Stimulated activated memory B cell treated with anti-CD40 and anti-IgM and Interleukin-4, amounts not matched to agents 10 μg/mL and 1 μg/mL and 100 μg/mL, for 72 hours (primary cell): Measurements from ENCODE around the gene TEKT2.

Source experiments
- ATAC-seq: fragments of 150-1000 bp; cut with Tn5 transposase; 2 replicates; pipeline ENCODE4 v1.10.0; 2021
- H3K27ac Mint-ChIP-seq: one replicate; pipeline ENCODE4 v1.8.0; 2022; ENCODE audit warnings: mild to moderate bottlenecking, mixed read lengths
- H3K27me3 Mint-ChIP-seq: one replicate; pipeline ENCODE4 v1.8.0; 2022; ENCODE audit warnings: mixed read lengths
- H3K36me3 Mint-ChIP-seq: one replicate; pipeline ENCODE4 v1.8.0; 2022; ENCODE audit warnings: mixed read lengths
- H3K4me1 Mint-ChIP-seq: one replicate; pipeline ENCODE4 v1.8.0; 2022; ENCODE audit warnings: mixed read lengths
- H3K4me3 Mint-ChIP-seq: one replicate; pipeline ENCODE4 v1.8.0; 2022; ENCODE audit warnings: mild to moderate bottlenecking, moderate library complexity, mixed read lengths
- H3K9me3 Mint-ChIP-seq: one replicate; pipeline ENCODE4 v1.8.0; 2022; ENCODE audit warnings: mixed read lengths

TEKT2 gene

DNA sequence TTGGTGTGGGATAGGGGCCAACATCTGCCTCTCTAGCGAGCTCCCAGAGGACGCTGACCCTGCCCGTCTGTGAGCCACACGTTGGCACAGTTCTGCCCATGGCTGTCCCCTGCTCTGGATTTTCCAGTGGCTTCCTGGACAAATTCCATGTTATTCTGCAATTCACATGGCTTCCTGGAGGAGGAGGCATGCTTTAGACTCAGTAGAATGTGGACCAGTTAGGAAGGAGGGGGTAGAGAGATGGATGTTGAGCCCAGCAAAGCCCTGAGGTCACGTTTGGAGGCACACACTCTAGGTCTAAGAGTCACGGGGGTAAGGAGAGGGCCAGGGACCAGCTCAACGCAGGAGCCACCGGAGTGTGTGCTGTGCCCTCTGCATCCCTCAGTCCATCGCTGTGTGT, 28.9 kb downstream of the TEKT2 start:
- Mint-ChIP-seq H3K27me3 (no peaks in the 10 kb centered on the region), H3K36me3 (no peaks in the 10 kb centered on the region), H3K4me3 (no peak overlapping the region), H3K9me3 (no peaks in the 10 kb centered on the region), H3K4me1 (no peaks in the 10 kb centered on the region), H3K27ac (no peak overlapping the region)
- no peak for ATAC-seq

DNA sequence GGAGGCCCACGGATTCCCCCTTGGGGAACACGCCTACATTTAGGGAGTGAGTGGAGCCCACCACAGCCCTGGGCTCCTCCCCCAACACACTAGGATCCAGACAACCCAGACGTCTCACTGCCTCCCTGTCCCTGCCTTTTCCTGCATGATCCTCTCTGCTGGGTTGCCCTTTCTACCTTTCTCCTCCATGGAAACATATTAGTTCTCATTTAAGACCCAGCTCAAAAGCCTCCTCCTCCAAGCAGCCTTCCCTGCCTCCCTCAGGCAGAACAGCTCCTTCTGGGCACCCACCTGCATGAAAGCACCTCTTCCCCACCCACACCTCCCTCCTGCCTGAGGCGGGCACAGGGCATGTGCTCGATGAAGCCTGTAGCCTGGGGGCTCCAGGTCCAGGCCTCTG, 30.5 kb downstream of the TEKT2 start:
- Mint-ChIP-seq H3K27ac (no peak overlapping the region), H3K9me3 (no peaks in the 10 kb centered on the region), H3K36me3 (no peaks in the 10 kb centered on the region), H3K4me1 (no peaks in the 10 kb centered on the region), H3K27me3 (no peaks in the 10 kb centered on the region), H3K4me3 (no peak overlapping the region)
- no peak for ATAC-seq

DNA sequence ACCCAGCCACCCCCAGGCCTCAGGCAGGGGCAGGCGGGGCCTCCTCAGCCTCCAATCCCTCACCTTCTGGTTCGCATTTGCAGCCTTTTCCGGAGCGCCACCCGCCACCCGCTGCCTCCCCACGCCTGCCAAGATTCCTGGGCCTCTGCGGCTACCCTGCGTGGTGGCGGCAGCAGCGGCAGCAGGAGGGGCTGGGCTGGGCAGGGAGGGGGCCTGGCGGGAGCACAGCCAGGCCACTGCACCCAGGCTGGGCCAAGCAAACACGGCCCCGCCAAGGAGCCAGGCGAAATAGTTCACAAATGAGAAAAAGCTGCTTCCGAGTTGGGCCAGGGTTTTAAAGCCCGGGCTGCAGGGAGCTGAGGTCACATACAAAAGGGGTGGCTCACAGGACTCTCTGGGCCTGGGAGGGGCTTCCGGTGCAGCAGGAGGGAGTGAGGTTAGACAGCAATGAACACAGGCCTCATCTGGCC, 31.3 kb downstream of the TEKT2 start:
- H3K36me3 Mint-ChIP-seq: no peaks in the 10 kb centered on the region
- no peak overlapping the region for H3K27ac Mint-ChIP-seq
- ATAC-seq: no peak
- H3K27me3 Mint-ChIP-seq: no peaks in the 10 kb centered on the region
- H3K9me3 Mint-ChIP-seq: no peaks in the 10 kb centered on the region
- no peaks in the 10 kb centered on the region for H3K4me1 Mint-ChIP-seq
- no peak overlapping the region for H3K4me3 Mint-ChIP-seq

- H3K9me3 Mint-ChIP-seq: no peaks in the 10 kb centered on the region
- no peak overlapping the region for H3K4me3 Mint-ChIP-seq
- no peak for ATAC-seq
- no peaks in the 10 kb centered on the region for H3K4me1 Mint-ChIP-seq
- no peak overlapping the region for H3K27ac Mint-ChIP-seq
- no peaks in the 10 kb centered on the region for H3K27me3 Mint-ChIP-seq
- H3K36me3 Mint-ChIP-seq: no peaks in the 10 kb centered on the region
Measured at GRCh38 chr1:36115931-36116330, 32.0 kb downstream of the TEKT2 start.

DNA sequence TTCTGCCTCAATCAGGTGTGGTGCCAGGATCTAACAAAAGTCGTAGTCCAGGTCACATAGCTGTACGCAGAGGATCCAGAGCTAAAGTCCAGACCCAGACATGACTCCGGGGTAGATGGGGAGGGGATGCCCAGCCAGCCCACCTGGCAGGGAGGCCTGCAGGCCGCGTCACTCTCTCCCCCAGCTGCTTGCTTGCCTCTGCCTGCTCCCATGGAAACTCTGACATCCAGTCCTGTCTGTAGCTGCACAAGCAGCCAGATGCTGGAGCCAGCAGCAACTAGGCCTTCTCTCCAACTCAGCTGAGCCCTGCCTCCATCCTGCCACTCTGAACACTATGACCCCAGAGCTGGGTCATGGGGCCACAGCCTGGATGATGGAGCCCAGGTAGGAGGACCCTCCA, 33.0 kb downstream of the TEKT2 start:
- H3K4me3 Mint-ChIP-seq: no peak overlapping the region

DNA sequence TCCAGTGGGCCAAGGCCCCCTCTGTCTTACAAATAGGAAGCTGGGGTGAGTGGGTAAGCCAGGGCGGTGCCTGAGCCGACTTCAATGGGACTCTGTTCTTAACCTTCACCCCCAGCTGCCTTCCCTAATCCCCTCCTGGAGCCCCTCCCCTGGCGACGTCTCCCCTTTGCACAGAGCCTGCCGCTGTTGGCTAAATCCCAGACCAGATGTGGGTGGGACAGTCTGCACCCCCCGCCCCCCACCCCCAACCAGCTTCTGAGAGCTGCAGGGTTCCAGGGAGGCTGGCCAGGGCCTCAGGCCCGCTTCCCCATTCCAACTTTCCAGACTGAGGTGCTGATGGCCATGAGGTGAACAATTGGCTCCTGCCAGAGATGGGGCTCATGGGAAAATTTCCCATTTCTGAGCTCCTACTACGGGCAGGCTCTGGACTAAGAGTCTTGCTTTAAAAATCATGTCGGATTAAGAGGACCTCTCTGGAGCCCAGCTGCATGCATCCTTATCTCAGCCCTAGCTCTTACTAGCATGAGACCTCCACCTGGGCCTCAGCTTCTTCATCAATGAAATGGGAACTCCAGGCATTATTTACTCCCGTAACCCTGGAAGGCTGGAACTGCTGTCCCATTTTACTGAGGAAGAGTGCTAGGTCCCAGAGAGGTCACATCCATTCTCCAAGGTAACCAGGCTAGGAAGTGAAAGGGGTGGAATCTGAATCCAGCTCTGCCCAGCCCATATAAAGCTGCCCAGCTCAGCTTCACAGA, 34.7 kb downstream of the TEKT2 start:
- Mint-ChIP-seq H3K9me3 (no peaks in the 10 kb centered on the region), H3K36me3 (no peaks in the 10 kb centered on the region), H3K27ac (no peak overlapping the region), H3K4me1 (peaks cover 15% of the 10 kb centered on the region), H3K27me3 (no peaks in the 10 kb centered on the region), H3K4me3 (no peak overlapping the region)
- no peak for ATAC-seq

More for the DNA sequence above, 33.0 kb downstream of the TEKT2 start:
- H3K27ac Mint-ChIP-seq: no peak overlapping the region
- no peaks in the 10 kb centered on the region for H3K36me3 Mint-ChIP-seq
- H3K9me3 Mint-ChIP-seq: no peaks in the 10 kb centered on the region
- H3K4me1 Mint-ChIP-seq: no peaks in the 10 kb centered on the region
- ATAC-seq: no peak
- no peaks in the 10 kb centered on the region for H3K27me3 Mint-ChIP-seq

- H3K4me3 Mint-ChIP-seq: no peak overlapping the region
- no peaks in the 10 kb centered on the region for H3K36me3 Mint-ChIP-seq
- H3K27me3 Mint-ChIP-seq: peaks cover 6% of the 10 kb centered on the region
- ATAC-seq: no peak
- H3K27ac Mint-ChIP-seq: no peak overlapping the region
- H3K9me3 Mint-ChIP-seq: no peaks in the 10 kb centered on the region
- H3K4me1 Mint-ChIP-seq: peaks cover 23% of the 10 kb centered on the region
Measured at GRCh38 chr1:36119456-36119855, 35.6 kb downstream of the TEKT2 start.

DNA sequence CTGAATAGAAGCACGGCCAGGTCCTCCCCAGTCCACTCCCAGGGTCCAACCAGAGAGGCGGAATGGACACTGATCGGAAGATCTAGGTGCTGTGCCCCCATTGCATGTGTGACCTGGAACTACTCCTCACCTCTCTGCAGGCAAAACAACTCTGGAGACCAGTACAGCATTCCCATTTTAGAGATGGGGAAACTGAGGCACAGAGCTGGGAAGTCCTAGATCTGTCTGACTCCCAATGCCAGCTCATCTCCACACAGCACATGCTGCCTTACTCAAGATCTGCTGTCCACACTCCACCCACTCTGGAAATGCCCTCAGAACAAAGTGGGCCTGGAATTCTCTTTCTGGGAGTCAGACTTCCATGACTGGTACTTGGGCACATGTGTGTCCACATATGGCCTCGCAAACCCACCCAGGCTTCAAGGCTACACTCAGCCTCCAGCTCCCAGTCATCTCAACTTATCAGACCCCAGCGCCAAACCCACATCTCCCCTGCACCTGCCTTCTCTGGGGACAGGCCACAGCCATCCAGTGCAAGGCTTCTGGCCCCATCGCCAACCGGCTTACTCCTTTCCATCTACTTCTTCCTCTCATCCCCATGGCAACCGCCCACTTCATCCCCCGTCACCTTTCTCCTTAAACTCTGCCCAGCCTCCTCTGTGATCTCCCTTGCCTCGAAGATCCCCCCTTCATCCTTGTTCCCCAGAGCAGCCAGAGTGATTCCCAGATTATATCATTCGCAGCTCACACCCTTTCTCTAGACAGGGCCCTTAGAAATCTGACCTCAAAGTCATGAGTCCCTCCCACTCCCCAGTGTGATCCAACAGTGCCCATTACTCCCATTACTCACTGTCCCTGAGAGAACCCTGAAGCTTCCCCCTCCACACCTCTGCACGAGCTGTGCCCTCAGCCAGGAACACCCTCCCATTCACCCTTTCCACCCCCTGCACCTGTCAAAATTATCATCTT, 38.5 kb downstream of the TEKT2 start:
- Mint-ChIP-seq H3K4me3 (peak overlapping the region; percentile 32), H3K4me1 (peaks cover 38% of the 10 kb centered on the region), H3K27ac (peak overlapping the region; percentile 71), H3K9me3 (no peaks in the 10 kb centered on the region), H3K36me3 (no peaks in the 10 kb centered on the region), H3K27me3 (peaks cover 26% of the 10 kb centered on the region)
- ATAC-seq: no peak

GRCh38 chr1:36123356-36123755, 39.5 kb downstream of the TEKT2 start:
- Mint-ChIP-seq H3K4me3 (peak overlapping the region; percentile 32), H3K36me3 (no peaks in the 10 kb centered on the region), H3K27ac (peak overlapping the region; percentile 71), H3K4me1 (peaks cover 38% of the 10 kb centered on the region), H3K27me3 (peaks cover 26% of the 10 kb centered on the region), H3K9me3 (no peaks in the 10 kb centered on the region)
- ATAC-seq: peak; percentile 87

GRCh38 chr1:36124404-36125128, 40.7 kb downstream of the TEKT2 start:
- Mint-ChIP-seq H3K36me3 (no peaks in the 10 kb centered on the region), H3K27me3 (peaks cover 26% of the 10 kb centered on the region), H3K27ac (no peak overlapping the region), H3K4me3 (peak overlapping the region; percentile 67), H3K4me1 (peaks cover 38% of the 10 kb centered on the region), H3K9me3 (no peaks in the 10 kb centered on the region)
- no peak for ATAC-seq

DNA sequence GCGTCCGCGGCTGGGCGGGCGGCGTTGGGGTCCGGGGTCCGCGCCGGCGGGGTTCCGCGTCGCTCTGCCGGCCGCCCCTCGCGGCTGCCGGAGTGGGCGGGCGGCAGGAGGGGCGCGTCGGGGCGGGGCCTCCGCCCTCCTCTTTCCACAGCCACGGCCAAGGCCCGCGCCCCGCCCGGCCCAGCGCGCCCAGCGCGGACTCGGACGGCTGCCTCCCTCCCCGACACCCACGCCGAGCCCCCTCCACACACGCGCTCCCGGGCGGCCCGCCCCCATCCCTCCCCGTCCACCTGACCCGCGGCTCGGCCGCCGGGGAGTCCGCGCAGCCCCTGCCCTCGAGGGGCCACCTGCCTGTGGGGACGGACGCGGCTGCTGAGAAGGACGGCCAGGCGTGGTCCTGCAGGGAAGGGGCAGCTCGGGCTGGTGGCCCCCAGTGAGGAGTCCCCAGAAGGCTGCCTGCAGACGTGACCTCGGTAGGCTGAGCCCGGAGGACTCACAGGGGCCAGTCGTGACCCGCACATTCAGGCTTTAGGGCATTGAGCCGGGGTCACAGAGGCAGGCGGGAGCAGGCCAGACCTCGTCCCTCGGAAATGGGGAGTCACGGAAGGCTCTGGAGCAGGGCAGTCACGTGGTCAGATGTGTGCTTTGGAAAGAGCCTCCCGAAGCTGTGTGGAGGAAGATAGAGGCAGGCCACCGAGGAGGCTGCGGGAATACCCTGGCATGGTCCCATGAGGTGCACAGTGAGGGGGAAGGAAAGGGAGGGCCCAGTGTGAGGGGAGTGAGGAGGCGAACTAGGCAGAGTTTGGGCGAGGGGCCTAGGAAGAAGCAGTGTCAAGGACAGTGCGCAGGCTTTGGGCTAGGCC, 41.5 kb downstream of the TEKT2 start, which contains the start of gene COL8A2:
Gene COL8A2, minus strand, starts transcription at position 94 of the 863 bp plus-strand sequence. CDS start 24,980 bp downstream, outside the sequence.
- H3K27ac Mint-ChIP-seq: no peak within 1 kb of the TSS
- peak; percentile 35 for ATAC-seq
- no peaks in the 10 kb centered on the region for H3K9me3 Mint-ChIP-seq
- peaks cover 26% of the 10 kb centered on the region for H3K27me3 Mint-ChIP-seq
- H3K4me1 Mint-ChIP-seq: peaks cover 38% of the 10 kb centered on the region
- H3K4me3 Mint-ChIP-seq: peak within 1 kb of the TSS; percentile 67
- H3K36me3 Mint-ChIP-seq: no peaks in the 10 kb centered on the region

- Mint-ChIP-seq H3K4me3 (no peak overlapping the region), H3K27ac (no peak overlapping the region), H3K27me3 (peaks cover 26% of the 10 kb centered on the region), H3K9me3 (no peaks in the 10 kb centered on the region), H3K4me1 (peaks cover 38% of the 10 kb centered on the region), H3K36me3 (no peaks in the 10 kb centered on the region)
- no peak for ATAC-seq
Measured at GRCh38 chr1:36126005-36126716, 42.3 kb downstream of the TEKT2 start.

DNA sequence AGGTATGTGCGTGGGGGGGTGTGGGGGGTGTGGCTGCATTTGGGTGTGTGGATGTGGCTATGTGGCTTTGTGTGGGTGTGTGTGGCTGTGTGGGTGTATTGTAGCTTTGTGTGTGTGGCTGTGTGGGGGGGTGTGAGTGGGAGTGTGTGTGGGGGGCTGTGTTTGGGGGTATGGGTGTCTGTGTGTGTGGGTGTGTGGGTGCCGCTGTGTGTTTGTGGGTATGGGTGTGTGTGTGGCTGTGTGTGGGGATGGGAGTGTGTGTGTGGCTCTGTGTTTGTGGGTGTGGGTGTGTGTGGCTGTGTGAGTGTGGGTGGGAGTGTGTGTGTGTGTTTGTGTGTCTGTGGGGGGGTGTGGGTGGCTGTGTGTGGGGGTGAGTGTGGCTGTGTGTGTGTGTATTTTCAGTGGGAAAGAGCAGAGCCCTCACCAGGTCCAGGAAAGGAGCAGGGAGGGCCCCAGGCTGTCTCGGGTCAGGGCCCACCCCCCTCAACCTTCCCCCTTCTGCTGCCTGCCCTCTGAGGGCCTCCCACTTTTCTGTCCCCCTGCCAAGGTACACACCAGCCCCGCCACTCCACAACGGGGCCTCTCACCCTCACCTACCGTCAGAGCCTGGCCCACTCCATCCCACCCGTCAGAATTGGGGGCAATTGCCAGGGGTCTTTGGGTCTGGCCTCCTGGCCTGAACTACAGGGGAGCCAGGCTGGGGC, 43.1 kb downstream of the TEKT2 start:
- ATAC-seq: no peak
- Mint-ChIP-seq H3K4me1 (peaks cover 38% of the 10 kb centered on the region), H3K36me3 (no peaks in the 10 kb centered on the region), H3K9me3 (no peaks in the 10 kb centered on the region), H3K27ac (no peak overlapping the region), H3K4me3 (no peak overlapping the region), H3K27me3 (peaks cover 26% of the 10 kb centered on the region)
